ENCODE data around the gene AP1G2. TPM values are rescaled to one million over a fixed set of nuclear protein-coding genes. Genes with fewer than 3 reads are reported as not detected.

Gene AP1G2
- total and polyA plus RNA-seq, 2 donors (not counting 1 experiment from before 2014, with no cell fraction given) = 648 to 1,185 TPM

DNA sequence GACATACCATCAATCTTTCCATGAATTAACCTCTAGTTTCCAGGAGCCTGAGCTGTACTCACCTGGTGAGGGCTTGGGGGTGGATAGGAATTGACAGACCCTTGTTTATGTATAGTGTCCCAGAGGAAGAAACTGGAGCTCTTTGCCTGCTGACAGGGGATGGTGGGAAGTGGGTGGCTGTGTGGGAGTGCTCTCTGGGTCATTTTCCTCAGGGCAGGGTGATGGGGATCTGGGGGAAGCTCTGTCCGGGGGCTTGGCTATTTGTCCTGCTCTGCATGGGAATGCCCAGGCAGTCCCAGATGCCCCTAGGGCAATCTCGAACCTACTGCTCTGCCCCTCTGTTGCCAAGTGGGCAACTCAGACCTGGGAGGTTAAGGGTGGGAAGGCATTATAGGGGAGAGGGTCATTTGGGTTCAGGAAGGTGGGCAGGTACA, 46.8 kb upstream of the AP1G2 start:
- no peak overlapping the region for H3K4me2 ChIP-seq (replicated peaks; ENCODE audit: low read depth, low read length, poor library complexity, severe bottlenecking)
- Mint-ChIP-seq H3K27ac (no peak overlapping the region), H3K4me3 (no peak overlapping the region), H3K4me1 (no peaks in the 10 kb centered on the region), H3K27me3 (peaks cover 26% of the 10 kb centered on the region), H3K9me3 (ENCODE audit: insufficient read depth) (no peaks in the 10 kb centered on the region)
- ChIA-PET POLR2A (no interaction called here), CTCF (interaction anchor here (0.9 kb wide), 1 partner anchor 17 kb away, joined by 3 read pairs; no protein-coding TSS in a partner anchor)
- H3K9ac ChIP-seq (ENCODE audit: low read length) = no peak overlapping the region
- no peak for DNase-seq
- no peaks in the 10 kb centered on the region for H4K20me1 ChIP-seq (ENCODE audit: control insufficient read depth, insufficient read depth, low read length, poor library complexity, severe bottlenecking)
- H3K36me3 ChIP-seq (replicated peaks in 1 of 2; ENCODE audit: control extremely low read depth in 1 of 2, control insufficient read depth in 1 of 2, extremely low read depth in 1 of 2, insufficient read depth in 2 of 2, low read length in 1 of 2) = no peaks in the 10 kb centered on the region
- ATAC-seq (ENCODE audit: low read depth) = no peak
- H3K4me3 ChIP-seq (ENCODE audit: control extremely low read depth in 1 of 5, extremely low read depth in 1 of 5, insufficient read depth in 1 of 5, low read depth in 2 of 5, low read length in 4 of 5) = no peak overlapping the region
- no peak for TF ChIP-seq EZH2 (IDR thresholded peaks at IDR 0.05; ENCODE audit: borderline replicate concordance, insufficient read depth, low read depth, low read length, poor library complexity, severe bottlenecking)
- TF ChIP-seq, protein P1, sequence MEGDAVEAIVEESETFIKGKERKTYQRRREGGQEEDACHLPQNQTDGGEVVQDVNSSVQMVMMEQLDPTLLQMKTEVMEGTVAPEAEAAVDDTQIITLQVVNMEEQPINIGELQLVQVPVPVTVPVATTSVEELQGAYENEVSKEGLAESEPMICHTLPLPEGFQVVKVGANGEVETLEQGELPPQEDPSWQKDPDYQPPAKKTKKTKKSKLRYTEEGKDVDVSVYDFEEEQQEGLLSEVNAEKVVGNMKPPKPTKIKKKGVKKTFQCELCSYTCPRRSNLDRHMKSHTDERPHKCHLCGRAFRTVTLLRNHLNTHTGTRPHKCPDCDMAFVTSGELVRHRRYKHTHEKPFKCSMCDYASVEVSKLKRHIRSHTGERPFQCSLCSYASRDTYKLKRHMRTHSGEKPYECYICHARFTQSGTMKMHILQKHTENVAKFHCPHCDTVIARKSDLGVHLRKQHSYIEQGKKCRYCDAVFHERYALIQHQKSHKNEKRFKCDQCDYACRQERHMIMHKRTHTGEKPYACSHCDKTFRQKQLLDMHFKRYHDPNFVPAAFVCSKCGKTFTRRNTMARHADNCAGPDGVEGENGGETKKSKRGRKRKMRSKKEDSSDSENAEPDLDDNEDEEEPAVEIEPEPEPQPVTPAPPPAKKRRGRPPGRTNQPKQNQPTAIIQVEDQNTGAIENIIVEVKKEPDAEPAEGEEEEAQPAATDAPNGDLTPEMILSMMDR (IDR thresholded peaks at IDR 0.05) = no peak
- WGBS (ENCODE audit: insufficient coverage) = 96% methylated on average over 2 of the region's 2 CpGs
- H3K79me2 ChIP-seq (ENCODE audit: control insufficient read depth, insufficient read depth, low read length) = no peaks in the 10 kb centered on the region
- H3K9me3 ChIP-seq (ENCODE audit: control extremely low read depth in 1 of 3, control insufficient read depth in 2 of 3, insufficient read depth in 1 of 3, low read length in 2 of 3) = peaks cover 0 to 5% (median 0%) of the 10 kb centered on the region in 3 donors
- H3K27me3 ChIP-seq (replicated peaks in 1 of 4; ENCODE audit: control extremely low read depth in 1 of 4, control insufficient read depth in 3 of 4, insufficient read depth in 4 of 4, low read length in 3 of 4) = no peaks in the 10 kb centered on the region
- intact Hi-C loops (cut with micrococcal nuclease) = no loop called here
- peaks cover 0 to 3% of the 10 kb centered on the region in 2 donors for H3K4me1 ChIP-seq (ENCODE audit: control insufficient read depth in 2 of 2, insufficient read depth in 2 of 2, low read length in 2 of 2)
- no peak overlapping the region for H3K27ac ChIP-seq (ENCODE audit: low read length in 2 of 2)
- no peak overlapping the region for H2AFZ ChIP-seq (ENCODE audit: insufficient read depth, low read depth, low read length, poor library complexity, severe bottlenecking)

GRCh38 chr14:23613242-23614070, 45.9 kb upstream of the AP1G2 start:
- ATAC-seq (ENCODE audit: low read depth) (no peak), DNase-seq (no peak)
- intact Hi-C loops (cut with micrococcal nuclease) = no loop called here
- POLR2A ChIA-PET = no interaction called here
- H3K4me3 ChIP-seq (ENCODE audit: control extremely low read depth in 1 of 5, extremely low read depth in 1 of 5, insufficient read depth in 1 of 5, low read depth in 2 of 5, low read length in 4 of 5) = no peak overlapping the region
- no peak overlapping the region for H3K4me3 Mint-ChIP-seq
- H3K27me3 ChIP-seq (replicated peaks in 1 of 4; ENCODE audit: control extremely low read depth in 1 of 4, control insufficient read depth in 3 of 4, insufficient read depth in 4 of 4, low read length in 3 of 4) = no peaks in the 10 kb centered on the region
- H3K36me3 ChIP-seq (replicated peaks in 1 of 2; ENCODE audit: control extremely low read depth in 1 of 2, control insufficient read depth in 1 of 2, extremely low read depth in 1 of 2, insufficient read depth in 2 of 2, low read length in 1 of 2) = no peaks in the 10 kb centered on the region
- no peaks in the 10 kb centered on the region for H3K79me2 ChIP-seq (ENCODE audit: control insufficient read depth, insufficient read depth, low read length)
- no peaks in the 10 kb centered on the region for H3K4me1 Mint-ChIP-seq
- no peak overlapping the region for H3K4me2 ChIP-seq (replicated peaks; ENCODE audit: low read depth, low read length, poor library complexity, severe bottlenecking)
- 75% methylated on average over 3 of the region's 6 CpGs for WGBS (ENCODE audit: insufficient coverage)
- H3K27ac Mint-ChIP-seq = no peak overlapping the region
- H3K9me3 Mint-ChIP-seq (ENCODE audit: insufficient read depth) = no peaks in the 10 kb centered on the region
- peaks cover 0 to 5% (median 0%) of the 10 kb centered on the region in 3 donors for H3K9me3 ChIP-seq (ENCODE audit: control extremely low read depth in 1 of 3, control insufficient read depth in 2 of 3, insufficient read depth in 1 of 3, low read length in 2 of 3)
- peaks cover 0 to 3% of the 10 kb centered on the region in 2 donors for H3K4me1 ChIP-seq (ENCODE audit: control insufficient read depth in 2 of 2, insufficient read depth in 2 of 2, low read length in 2 of 2)
- TF ChIP-seq EZH2 (IDR thresholded peaks at IDR 0.05; ENCODE audit: borderline replicate concordance, insufficient read depth, low read depth, low read length, poor library complexity, severe bottlenecking) = no peak
- TF ChIP-seq, protein P1 (IDR thresholded peaks at IDR 0.05) = no peak
- H2AFZ ChIP-seq (ENCODE audit: insufficient read depth, low read depth, low read length, poor library complexity, severe bottlenecking) = no peak overlapping the region
- peaks cover 26% of the 10 kb centered on the region for H3K27me3 Mint-ChIP-seq
- no peak overlapping the region for H3K27ac ChIP-seq (ENCODE audit: low read length in 2 of 2)
- CTCF ChIA-PET = no interaction called here
- H4K20me1 ChIP-seq (ENCODE audit: control insufficient read depth, insufficient read depth, low read length, poor library complexity, severe bottlenecking) = no peaks in the 10 kb centered on the region
- no peak overlapping the region for H3K9ac ChIP-seq (ENCODE audit: low read length)
